Heart left ventricle (tissue), 16 donors: ENCODE data around the gene TNS1. TPM values are rescaled to one million over a fixed set of nuclear protein-coding genes. Genes with fewer than 3 reads are reported as not detected.
A peak's percentile ranks its signal among the peaks of the same experiment; 100 is the strongest.

ENCODE experiments used
- ATAC-seq, 4 donors: fragments of 200-7000 bp; cut with Tn5 transposase; one replicate each; pipeline ENCODE4 v1.9.1; 2020 to 2022; ENCODE audit warnings: moderate library complexity in 4 of 4, mild to moderate bottlenecking in 3 of 4, moderate number of reproducible peaks in 1 of 4
- DNase-seq, 5 donors: peaks; one replicate each; pipeline ENCODE4 v3.0.0-alpha.2; 2020
- H3K27ac ChIP-seq, 12 donors: fragments of 200-600 bp; sonication (generic) in 4 of 12; one replicate each; pipeline versions ENCODE4 v1.5.0 to v1.8.0; 2016 to 2022; ENCODE audit warnings: mild to moderate bottlenecking in 2 of 12
- H3K27me3 ChIP-seq, 9 donors: fragments of 200-600 bp; sonication (generic) in 2 of 9; one replicate each; pipeline versions ENCODE4 v1.5.1 to v1.8.0; 2016 to 2022; ENCODE audit warnings: mild to moderate bottlenecking in 3 of 9
- H3K36me3 ChIP-seq, 9 donors: fragments of 200-600 bp; sonication (generic) in 2 of 9; one replicate each; pipeline versions ENCODE4 v1.5.0 to v1.8.0; 2018 to 2022; ENCODE audit warnings: mild to moderate bottlenecking in 2 of 9
- H3K4me1 ChIP-seq, 12 donors: fragments of 200-600 bp; sonication (generic) in 4 of 12; one replicate each; pipeline versions ENCODE4 v1.5.0 to v1.8.0; 2016 to 2022; ENCODE audit warnings: mild to moderate bottlenecking in 3 of 12
- H3K4me3 ChIP-seq, 12 donors: fragments of 200-600 bp; sonication (generic) in 4 of 12; one replicate each; pipeline versions ENCODE4 v1.5.0 to v1.8.0; 2017 to 2022; ENCODE audit warnings: mild to moderate bottlenecking in 9 of 12, moderate library complexity in 4 of 12
- H3K9me3 ChIP-seq, 12 donors: fragments of 200-600 bp; sonication (generic) in 4 of 12; one replicate each; pipeline versions ENCODE4 v1.5.0 to v1.8.0; 2016 to 2022; ENCODE audit warnings: mild to moderate bottlenecking in 1 of 12
- POLR2A ChIP-seq, 2 donors: fragments of 450-650 bp; IDR thresholded peaks; one replicate each; pipeline ENCODE4 v1.6.1; 2017; ENCODE audit warnings: antibody characterized with exemption in 2 of 2, mild to moderate bottlenecking in 2 of 2, moderate library complexity in 2 of 2
- WGBS, 4 donors: extraction: QIAGEN DNeasy Blood & Tissue Kit in 2 of 4; methylation state at CpG; one replicate each; pipeline versions ENCODE4 v1.1.5 to v1.1.7; 2013 to 2018; 5-methylcytosine and 5-hydroxymethylcytosine counted together
- intact Hi-C, 10 donors: fragments of 100-400 bp; cut with DNase I; formaldehyde crosslinking; loops; one replicate each; pipeline versions ENCODE4 v1.11.1 to v1.14.2; 2022
- polyA plus RNA-seq, 2 donors: library from polyadenylated mRNA; stranded (reverse); fragments of 200-250 nt; gene quantifications; one replicate each; pipeline ENCODE4 v1.2.3, GENCODE V29; 2013
- total RNA-seq, 9 donors: library from RNA; depleted of rRNA in 2 of 9; stranded (reverse); fragments of >200 nt in 2 of 9; fragmentation: NEBNext Ultra II Directional in 3 of 9; extraction: Animal tissue kit (Norgen Biotek cat#: 25700) in 3 of 9; gene quantifications; one replicate each; pipeline versions ENCODE4 v1.1.0 to v1.2.4, GENCODE V29; 2016 to 2023
- TF ChIP-seq, protein P1 (sequence below), 12 donors: fragments of 200-600 bp; sonication (generic) in 4 of 12; IDR thresholded peaks; one replicate each; pipeline versions ENCODE4 v1.5.0 to v1.8.0; 2018 to 2022; ENCODE audit warnings: antibody characterized with exemption in 12 of 12, mild to moderate bottlenecking in 5 of 12
- donor health status: ischemic (EF 13 %, LVEDD 7.1; RV severe dilation, severe dysfunction).
- donor health status: healthy with polysubstance abuse.
- donor health status: DM: no; HTN: yes; CAD: no.
- donor health status: DM: no; HTN: no; CAD: no.
- donor health status: ischemic (EF 25% LVEDD 6.9; RV normal size, moderate dysfunction).
- donor health status: ischemic (EF 25% LVEDD 5.7; RV mildly dilated, moderate dysfunction).
- donor health status: healthy.
- donor health status: DM: yes; HTN: yes; CAD: no.
- donor health status: ischemic (EF 35%, LVEDD 5.7; RV mildly dilated, moderate dysfunction).
- donor health status: nonischemic (EF 11% LVEDD 7.7; RV severe dilation, severe dysfunction).
- donor health status: DM: yes; HTN: yes; CAD: no.
- donor health status: PGD.
- donor health status: ischemic (EF 29% LVEDD 5.4; RV normal size, mild dysfunction).
- donor health status: nonischemic (EF 23%, LVEDD 6.1; RV moderate dilation, normal function).

TNS1 gene
- total and polyA plus RNA-seq, 11 donors, result 243 to 899 (median 669) TPM

DNA sequence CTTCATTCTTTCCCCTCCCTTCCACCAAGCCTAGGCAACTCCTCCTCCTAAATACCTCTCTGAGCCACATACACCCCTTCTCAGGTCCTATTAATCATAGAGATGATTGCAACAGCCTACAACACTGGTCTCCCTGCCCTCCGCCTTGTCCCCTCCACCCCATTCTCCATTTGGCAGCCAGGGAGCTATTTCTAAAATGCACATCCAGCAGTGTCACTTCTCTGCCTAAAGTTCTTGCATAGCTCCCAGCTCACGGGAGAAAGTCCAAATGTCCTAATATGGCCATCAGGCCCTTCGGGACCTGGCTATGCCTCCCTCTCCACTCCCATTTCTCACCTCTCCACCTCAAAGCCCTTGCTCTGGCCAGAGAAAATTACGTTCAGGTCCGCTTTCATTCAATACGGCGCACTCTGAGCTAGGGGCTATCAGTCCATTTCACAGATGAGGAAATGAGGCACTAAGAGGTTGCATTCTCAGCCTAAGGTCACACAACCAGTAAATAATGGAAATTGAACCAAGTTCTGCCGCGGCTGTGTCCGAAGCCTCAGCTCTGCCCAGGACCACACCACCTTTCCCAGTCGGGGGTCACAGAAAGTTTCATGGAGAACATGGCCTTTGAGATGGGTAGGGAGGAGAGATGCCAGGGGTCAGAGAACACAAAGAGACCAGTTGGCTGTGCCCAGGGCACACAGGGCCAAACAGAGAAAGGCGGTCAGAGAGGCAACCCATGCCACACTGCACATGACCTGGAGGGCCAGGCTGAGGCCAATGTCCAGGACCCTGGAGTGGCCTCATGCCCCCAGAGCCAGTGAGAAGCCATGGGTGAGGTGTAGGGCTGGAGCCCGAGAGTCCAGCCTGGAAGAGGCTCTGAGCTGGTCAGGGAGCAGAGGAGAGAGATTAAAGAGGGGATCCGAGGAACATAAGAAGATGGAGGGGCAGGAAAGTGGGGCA is 72.8 kb downstream of the TNS1 start:
- 59 to 66% (median 61%) methylated on average over 14 of the region's 14 CpGs for WGBS, 4 donors
- Histone ChIP-seq H3K27me3 (no peaks in the 10 kb centered on the region), H3K9me3 (no peaks in the 10 kb centered on the region), H3K27ac (peak overlapping the region; percentile 89 to 99 (median 96)), H3K4me3 (peak overlapping the region in 3 of 12 donors; percentile 4 to 27 (median 14)), H3K4me1 (peaks cover 42 to 100% (median 99%) of the 10 kb centered on the region in 12 donors), H3K36me3 (peaks cover 0 to 25% (median 10%) of the 10 kb centered on the region in 9 donors)
- ATAC-seq, result peak; percentile 6 to 46 (median 32)
- TF ChIP-seq POLR2A (IDR thresholded peaks at IDR 0.05), result no peak
- DNase-seq, result peak in 4 of 5 donors; percentile 52 to 77 (median 66)
- intact Hi-C loops, result loop anchor here in 3 of 10 donors (1.0 to 10.0 kb wide), 3 partner anchors 9 to 143 kb away; no protein-coding TSS in a partner anchor

DNA sequence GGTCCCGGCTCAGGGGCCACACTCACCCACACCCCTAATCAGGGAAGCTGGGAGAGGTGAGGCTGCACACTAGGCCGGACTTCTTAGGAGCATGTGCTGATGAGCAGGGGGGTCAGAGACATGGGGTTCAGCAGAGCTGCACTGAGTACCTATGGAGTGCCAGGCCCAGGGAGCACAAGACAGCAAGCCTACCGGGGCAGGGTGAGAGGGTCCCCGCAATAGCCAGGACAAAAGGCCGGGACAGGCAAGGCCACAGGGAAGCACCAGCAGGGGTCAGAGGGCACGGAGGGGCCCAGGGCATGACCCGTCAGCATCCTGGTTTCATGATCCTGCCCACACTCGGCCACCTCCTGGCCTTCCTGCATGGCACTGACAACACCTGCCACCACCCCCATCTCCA is 73.5 kb downstream of the TNS1 start:
- no peaks in the 10 kb centered on the region for H3K27me3 ChIP-seq
- H3K4me3 ChIP-seq, result no peak overlapping the region
- H3K9me3 ChIP-seq, result no peaks in the 10 kb centered on the region
- 59 to 71% (median 61%) methylated on average over 8 of the region's 8 CpGs for WGBS, 4 donors
- H3K36me3 ChIP-seq, result peaks cover 0 to 27% (median 10%) of the 10 kb centered on the region in 9 donors
- H3K27ac ChIP-seq, result peak overlapping the region; percentile 89 to 99 (median 96)
- DNase-seq, result peak in 2 of 5 donors; percentile 38 to 63
- TF ChIP-seq, protein P1, sequence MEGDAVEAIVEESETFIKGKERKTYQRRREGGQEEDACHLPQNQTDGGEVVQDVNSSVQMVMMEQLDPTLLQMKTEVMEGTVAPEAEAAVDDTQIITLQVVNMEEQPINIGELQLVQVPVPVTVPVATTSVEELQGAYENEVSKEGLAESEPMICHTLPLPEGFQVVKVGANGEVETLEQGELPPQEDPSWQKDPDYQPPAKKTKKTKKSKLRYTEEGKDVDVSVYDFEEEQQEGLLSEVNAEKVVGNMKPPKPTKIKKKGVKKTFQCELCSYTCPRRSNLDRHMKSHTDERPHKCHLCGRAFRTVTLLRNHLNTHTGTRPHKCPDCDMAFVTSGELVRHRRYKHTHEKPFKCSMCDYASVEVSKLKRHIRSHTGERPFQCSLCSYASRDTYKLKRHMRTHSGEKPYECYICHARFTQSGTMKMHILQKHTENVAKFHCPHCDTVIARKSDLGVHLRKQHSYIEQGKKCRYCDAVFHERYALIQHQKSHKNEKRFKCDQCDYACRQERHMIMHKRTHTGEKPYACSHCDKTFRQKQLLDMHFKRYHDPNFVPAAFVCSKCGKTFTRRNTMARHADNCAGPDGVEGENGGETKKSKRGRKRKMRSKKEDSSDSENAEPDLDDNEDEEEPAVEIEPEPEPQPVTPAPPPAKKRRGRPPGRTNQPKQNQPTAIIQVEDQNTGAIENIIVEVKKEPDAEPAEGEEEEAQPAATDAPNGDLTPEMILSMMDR (IDR thresholded peaks at IDR 0.05), result no peak
- intact Hi-C loops, result loop anchor here in 1 of 10 donors (1.0 kb wide), 1 partner anchor 8 kb away; no protein-coding TSS in a partner anchor
- H3K4me1 ChIP-seq, result peaks cover 41 to 100% (median 99%) of the 10 kb centered on the region in 12 donors
- ATAC-seq, result no peak

DNA sequence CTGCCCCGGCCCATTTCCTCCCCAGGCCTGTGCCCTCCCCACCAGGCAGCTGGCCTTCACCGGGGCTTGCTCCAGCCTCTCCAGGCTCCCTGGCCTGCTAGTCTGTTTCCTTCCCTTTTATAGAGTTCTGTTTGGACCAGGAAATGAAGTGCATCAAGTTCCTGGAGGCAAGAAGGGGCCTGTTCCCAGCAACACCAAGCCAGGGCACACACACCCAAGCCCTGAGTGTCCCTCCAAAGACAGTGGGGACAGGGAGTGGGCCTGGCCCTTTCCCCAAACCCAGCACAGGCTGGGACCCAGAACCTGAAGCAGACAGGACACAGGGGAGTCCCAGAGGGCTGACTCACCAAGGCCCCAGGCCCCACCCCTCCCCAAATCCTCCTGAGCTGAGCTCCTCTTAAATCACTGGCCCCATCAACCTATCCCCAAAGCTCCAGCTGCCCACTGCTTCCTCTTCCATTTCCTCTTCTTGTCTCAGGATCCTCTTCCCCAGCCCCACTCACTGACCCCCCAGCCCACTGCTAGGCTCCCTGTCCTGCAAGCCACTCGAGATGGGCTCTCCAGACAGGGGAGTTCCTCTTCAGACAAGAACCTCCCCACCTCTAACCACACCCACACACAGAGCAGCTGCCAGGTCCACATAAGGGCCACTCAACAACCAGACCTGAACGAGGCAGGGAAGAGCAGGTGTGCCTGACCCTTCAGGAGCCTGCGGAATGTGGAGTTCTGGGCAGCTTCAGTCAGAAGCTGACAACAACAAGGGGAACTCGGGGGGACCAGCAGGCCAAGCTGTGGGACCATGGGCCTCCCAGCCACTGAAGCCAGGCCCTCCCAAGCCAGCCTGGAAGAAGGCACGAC is 74.2 kb downstream of the TNS1 start:
- Histone ChIP-seq H3K27me3 (no peaks in the 10 kb centered on the region), H3K4me3 (peak overlapping the region in 2 of 12 donors; percentile 0 to 5), H3K4me1 (peaks cover 48 to 100% (median 99%) of the 10 kb centered on the region in 12 donors), H3K9me3 (no peaks in the 10 kb centered on the region), H3K27ac (peak overlapping the region; percentile 89 to 99 (median 96)), H3K36me3 (peaks cover 0 to 27% (median 10%) of the 10 kb centered on the region in 9 donors)
- peak; percentile 33 to 56 (median 40) for ATAC-seq
- WGBS, 4 donors, result 13 to 27% (median 22%) methylated on average over 4 to 7 of the region's 7 CpGs
- peak in 4 of 5 donors; percentile 58 to 82 (median 66) for DNase-seq
- intact Hi-C loops, result loop anchor here in 1 of 10 donors (1.0 kb wide), 1 partner anchor 7 kb away; no protein-coding TSS in a partner anchor
- TF ChIP-seq, protein P1 (IDR thresholded peaks at IDR 0.05), result no peak
- TF ChIP-seq POLR2A (IDR thresholded peaks at IDR 0.05), result peak in 1 of 2 donors; percentile 31

DNA sequence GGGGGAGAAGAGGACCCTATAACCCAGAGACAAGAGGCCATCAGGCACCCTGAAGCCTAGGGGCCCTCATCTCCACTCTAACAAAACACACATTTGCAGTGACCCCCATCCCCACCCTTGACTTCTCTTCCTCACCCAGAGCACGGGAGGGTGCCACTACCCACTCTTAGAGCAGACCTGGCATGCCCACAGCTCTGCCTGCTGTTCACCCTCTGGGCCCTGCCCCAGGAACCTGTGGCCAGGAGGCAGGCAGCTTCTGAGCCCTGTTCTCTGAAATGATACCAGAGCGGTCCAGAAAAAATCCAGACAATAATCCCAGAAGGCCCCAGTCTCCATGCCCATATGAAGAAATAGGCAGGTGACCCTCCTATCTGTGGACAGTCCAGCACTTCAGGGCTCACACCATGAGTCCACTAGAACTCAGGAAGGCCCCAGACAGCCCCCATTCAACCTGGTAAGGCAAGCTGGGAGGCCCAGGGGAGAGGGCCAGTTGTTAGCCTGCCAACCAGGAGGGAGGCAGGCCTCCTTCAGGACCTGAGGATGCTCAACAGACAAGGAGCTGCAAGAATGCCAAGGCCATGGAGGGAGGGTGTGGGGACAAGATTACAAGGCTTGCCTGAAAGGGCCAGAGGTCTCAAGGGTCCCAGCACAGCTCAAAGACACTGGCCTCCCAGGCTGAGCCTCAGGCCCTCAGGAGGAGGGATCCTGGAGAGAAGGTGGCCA is 75.0 kb downstream of the TNS1 start:
- ATAC-seq, result peak in 1 of 4 donors; percentile 0
- peak in 2 of 5 donors; percentile 40 to 54 for DNase-seq
- no peaks in the 10 kb centered on the region for H3K9me3 ChIP-seq
- intact Hi-C loops, result no loop called here
- peak overlapping the region in 2 of 12 donors; percentile 0 to 5 for H3K4me3 ChIP-seq
- 30 to 42% (median 39%) methylated on average over 1 to 2 of the region's 2 CpGs for WGBS, 4 donors
- no peak for TF ChIP-seq POLR2A (IDR thresholded peaks at IDR 0.05)
- TF ChIP-seq, protein P1 (IDR thresholded peaks at IDR 0.05), result no peak
- H3K27ac ChIP-seq, result peak overlapping the region; percentile 89 to 99 (median 96)
- H3K27me3 ChIP-seq, result no peaks in the 10 kb centered on the region
- peaks cover 0 to 27% (median 10%) of the 10 kb centered on the region in 9 donors for H3K36me3 ChIP-seq
- peaks cover 53 to 100% (median 99%) of the 10 kb centered on the region in 12 donors for H3K4me1 ChIP-seq
